Raji (cell line): ENCODE measurements around the gene TBX10.

Source experiments
- POLR2A ChIP-seq: IDR thresholded peaks from 2 replicates; pipeline ENCODE4 v1.6.1; 2011; ENCODE audit warnings: low read depth, low read length, control low read depth; ENCODE audit not compliant: insufficient read depth

Gene TBX10

DNA sequence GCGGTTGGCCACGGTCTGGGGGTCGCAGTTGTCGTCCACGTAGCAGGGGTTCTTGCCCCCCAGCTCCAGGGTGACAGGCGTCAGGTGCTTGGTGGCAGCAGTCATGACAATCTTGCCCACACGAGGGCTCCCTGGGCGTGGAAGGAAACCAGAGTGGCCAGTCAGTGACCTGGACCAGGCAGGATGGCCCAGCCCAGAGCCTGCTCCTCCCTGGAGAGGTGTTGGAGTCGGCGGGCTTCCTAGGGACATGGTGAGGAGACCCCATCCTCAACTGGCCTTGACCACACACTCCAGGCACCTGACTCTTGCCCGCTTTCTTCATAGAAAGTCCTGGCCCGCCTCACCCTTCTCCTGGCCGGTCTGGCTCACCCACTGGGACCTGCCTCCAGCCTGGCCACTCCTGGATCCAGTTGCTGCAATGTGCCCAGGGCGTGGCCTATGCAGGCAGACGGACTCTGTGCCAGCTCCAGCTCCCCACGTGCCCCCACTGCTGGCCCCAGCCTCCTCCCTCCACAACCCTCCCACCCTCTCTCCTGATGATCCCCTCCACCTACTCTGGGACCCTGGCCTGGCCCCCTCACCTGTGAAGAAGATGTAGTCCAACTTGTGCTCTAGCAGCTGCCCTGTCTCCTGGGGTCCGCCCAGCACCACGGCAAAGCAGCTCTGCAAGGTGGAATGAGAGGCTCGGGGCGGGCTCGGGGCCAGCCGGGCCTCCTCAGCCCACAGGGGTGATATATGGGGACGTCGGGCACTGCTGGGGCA, 26.2 kb upstream of the TBX10 start:
- no peak for TF ChIP-seq POLR2A

GRCh38 chr11:67664696-67665540, 25.4 kb upstream of the TBX10 start:
- TF ChIP-seq POLR2A, result no peak

GRCh38 chr11:67664213-67664585, 24.6 kb upstream of the TBX10 start:
- TF ChIP-seq POLR2A, result no peak

DNA sequence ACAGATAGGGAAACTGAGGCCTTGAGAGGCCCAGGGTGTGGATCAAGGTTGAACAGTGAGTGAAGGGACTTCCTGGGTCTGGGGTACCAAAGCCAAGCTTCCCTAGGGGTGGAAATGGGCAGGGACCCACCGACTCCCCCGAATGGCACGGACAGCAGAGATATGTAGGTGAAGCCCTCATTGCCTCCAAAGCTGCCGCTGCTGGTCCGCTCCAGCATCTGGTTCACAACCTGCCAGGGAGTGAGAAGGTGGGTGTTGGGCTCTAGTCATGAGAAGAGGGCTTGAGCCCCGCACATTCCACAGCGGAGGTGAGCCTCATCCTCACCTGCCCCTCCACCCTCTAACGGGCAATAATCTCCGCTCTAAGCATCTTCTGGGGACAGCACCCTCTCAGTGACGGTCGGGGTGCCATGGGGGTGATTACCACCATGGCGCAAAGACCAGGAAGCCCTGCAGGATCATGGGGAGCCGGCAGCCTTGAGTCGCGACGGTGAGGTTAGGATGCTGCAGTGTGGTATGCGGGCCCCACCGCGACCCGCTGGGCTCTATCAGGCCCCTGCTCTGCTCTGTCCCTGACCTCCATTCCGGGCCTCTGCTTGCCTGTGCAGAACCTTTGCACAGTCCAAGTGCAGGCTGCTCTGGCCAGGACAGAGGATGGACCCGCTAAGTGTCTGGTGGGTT, 24.1 kb upstream of the TBX10 start:
- no peak for TF ChIP-seq POLR2A

- TF ChIP-seq POLR2A, result no peak
Measured at GRCh38 chr11:67662835-67663531, 23.4 kb upstream of the TBX10 start.

GRCh38 chr11:67662142-67662834, 22.7 kb upstream of the TBX10 start:
- no peak for TF ChIP-seq POLR2A

GRCh38 chr11:67657300-67657699, 17.7 kb upstream of the TBX10 start:
- TF ChIP-seq POLR2A, result no peak

- TF ChIP-seq POLR2A, result no peak
Measured at GRCh38 chr11:67656278-67656922, 16.8 kb upstream of the TBX10 start.

DNA sequence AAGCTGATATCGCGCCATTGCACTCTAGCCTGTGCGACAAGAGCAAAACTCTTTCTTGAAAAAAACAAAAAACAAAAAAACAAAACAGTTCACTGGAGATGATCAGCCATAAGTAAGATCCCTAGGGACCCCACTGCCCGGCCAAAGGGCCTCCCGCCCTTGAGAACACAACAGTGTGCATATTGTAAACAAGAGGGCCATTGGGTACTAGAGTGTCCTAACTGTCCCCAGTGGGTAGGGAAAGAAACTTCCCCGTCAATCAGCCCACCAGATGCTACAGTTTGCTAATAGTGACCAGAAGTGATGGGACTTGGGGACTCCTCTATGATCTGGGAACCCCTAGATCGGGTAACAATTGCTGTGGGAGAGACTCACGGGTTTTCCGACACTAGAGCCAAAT, 14.7 kb upstream of the TBX10 start:
- no peak for TF ChIP-seq POLR2A

GRCh38 chr11:67652965-67653845, 13.6 kb upstream of the TBX10 start:
- no peak for TF ChIP-seq POLR2A

GRCh38 chr11:67651976-67652781, 12.6 kb upstream of the TBX10 start:
- no peak for TF ChIP-seq POLR2A
